DMS53 treated with DMSO at 0.1 percent for 48 hours (cell line): ENCODE measurements around the gene HOXA2.

Source experiments
- DNase-seq: peaks from one replicate; lab custom pipeline; 2025; ENCODE audit not compliant: unreplicated experiment; lab: John Stamatoyannopoulos, UW

The HOXA2 gene

DNA sequence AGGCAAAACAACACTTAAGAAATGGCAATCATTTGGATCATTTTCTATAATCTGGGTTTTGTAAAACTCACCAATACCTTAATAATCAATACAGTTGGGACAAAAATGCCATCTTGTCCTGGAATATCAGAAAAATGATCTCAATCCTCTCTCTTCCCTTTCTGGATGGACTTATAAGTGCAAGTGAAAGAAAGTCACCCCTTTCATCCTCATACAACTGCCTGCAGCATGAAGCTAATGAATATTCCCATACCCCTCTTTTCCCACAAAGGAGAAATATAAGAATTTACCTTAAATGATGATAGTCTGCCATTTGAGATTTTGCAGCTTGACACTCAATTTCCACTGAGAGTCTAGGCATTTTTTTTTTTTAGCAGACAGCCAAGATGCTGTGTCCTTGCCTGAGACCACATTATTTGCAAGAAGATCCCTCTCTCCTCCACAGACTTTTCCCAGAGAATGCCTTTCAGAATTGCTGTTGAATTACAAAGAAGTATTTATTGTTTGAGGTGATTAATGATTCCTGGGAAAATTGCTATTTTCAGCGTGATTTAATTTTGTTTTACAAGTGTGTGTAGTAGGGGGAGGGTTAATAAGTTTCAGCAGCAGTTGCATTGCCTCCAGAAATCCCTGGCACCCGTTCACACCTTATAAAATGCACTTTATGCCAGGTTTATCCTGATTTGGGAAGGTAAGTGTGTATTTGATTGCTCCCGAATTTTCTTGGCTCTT lies 24.3 kb upstream of the HOXA2 start:
- DNase-seq, result no peak

DNA sequence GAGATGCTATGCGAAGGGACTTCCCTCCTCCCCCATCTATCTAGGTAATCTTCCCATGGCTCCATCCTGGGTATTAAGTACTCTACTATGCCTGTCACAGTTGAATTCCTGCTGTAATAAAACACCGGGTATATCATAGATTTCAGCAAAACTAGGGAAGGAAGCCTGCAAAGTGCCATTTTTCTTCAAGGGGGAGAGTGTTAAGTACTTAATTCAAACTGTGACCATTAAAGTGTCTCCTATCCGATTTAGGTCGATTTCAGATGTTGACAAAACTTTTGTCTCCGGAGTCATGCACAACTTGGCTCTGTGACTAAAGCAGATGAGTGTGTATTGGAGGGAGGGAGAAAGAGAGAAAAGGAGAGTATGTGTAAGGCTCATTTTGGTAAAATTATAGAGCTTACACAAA lies 23.5 kb upstream of the HOXA2 start:
- DNase-seq, result no peak

- no peak for DNase-seq
Measured at GRCh38 chr7:27124902-27125689, 22.6 kb upstream of the HOXA2 start.

DNA sequence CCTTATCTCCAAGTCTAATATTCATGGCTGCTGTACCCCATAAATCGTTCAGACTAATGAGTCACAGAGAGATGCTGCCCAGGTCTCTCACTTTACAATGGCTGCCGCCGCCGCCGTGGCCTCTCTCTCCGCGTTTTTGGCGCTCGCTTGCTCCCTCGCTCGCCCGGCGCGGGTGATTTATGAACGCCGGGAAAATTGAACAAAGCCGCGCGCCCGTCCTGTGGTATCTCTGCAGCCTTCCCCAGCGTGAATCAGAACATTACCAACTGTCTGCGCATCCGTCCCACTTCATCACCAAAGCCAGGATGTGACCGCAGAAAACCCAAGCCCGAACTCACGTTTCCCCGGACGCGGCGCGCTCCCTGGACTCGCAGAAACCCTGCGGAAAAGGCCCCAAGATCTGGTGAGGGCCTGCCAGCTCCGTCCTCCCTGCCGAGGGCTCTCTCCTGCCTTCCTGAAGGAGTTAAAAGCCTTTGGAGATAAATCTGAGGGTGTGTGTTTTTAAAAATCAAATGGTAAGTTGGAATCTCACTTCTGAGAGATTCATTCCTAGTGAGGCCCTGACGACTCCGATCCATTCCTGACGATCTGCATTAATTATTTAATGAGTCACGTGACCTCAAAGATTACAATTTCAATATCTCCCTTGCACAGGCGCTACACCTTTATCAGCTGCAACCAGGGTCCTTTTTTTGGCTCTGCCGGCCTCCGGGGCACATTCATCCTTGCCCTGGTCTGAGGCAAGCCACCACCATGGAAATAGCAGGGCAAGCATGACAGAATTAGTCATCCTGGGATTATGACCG lies 21.8 kb upstream of the HOXA2 start:
- no peak for DNase-seq

DNA sequence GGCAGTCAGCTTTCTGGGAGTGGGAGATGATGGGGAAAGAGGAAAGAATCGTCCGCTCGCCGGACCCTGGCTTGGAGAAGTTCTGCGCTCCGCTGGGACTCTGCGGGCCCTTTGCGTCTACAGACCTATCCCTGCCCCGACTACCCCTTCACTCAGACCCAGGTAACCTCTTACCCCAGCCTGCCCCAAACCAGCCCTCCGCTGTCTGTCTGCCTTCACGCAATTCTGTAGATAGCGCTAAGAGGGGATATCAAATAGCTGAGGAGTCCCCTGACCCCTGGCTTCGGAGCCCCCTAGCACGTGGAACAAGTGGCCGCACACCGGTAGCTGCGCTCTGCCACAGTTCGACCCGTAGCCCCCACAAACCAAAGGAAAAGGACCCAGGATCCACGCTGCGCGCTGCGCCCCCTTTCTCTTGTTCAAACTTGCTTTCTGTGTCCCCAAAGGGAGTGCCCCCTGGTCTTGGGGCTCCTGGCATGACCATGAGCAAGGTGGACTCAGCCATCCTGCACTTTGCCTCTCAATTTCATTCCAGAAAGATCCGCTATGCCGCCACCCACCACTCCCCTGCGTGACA lies 21.1 kb upstream of the HOXA2 start:
- DNase-seq, result no peak

DNA sequence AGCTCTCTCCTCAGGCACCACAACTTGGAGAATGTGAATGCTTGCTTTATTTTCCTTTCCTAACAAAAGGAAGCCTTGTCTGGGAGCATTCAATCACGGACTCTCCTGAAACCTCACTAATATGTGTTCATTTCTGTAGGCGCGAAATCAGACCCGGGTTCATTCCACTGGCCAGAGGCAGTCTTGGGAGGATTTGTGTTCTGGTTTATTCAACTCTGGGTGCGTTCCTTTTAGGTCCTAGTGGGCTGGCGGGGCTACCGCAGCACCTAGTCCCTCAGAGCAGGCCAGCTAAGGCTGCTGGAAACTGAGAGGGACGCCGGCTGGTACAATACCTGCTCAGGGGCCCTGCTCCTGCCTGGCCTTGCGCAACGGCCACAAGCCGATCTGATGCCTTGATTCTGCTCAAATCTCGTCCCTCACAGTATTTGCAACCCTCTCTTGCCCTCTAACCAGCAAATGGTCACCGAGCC lies 20.6 kb upstream of the HOXA2 start:
- DNase-seq, result no peak

GRCh38 chr7:27122077-27122910 lies 19.8 kb upstream of the HOXA2 start:
- DNase-seq, result peak; percentile 71

- DNase-seq, result no peak
Measured at GRCh38 chr7:27121684-27122076, 19.2 kb upstream of the HOXA2 start.

GRCh38 chr7:27119412-27119911 lies 17.0 kb upstream of the HOXA2 start:
- DNase-seq, result no peak

- no peak for DNase-seq
Measured at GRCh38 chr7:27118580-27118979, 16.1 kb upstream of the HOXA2 start.

DNA sequence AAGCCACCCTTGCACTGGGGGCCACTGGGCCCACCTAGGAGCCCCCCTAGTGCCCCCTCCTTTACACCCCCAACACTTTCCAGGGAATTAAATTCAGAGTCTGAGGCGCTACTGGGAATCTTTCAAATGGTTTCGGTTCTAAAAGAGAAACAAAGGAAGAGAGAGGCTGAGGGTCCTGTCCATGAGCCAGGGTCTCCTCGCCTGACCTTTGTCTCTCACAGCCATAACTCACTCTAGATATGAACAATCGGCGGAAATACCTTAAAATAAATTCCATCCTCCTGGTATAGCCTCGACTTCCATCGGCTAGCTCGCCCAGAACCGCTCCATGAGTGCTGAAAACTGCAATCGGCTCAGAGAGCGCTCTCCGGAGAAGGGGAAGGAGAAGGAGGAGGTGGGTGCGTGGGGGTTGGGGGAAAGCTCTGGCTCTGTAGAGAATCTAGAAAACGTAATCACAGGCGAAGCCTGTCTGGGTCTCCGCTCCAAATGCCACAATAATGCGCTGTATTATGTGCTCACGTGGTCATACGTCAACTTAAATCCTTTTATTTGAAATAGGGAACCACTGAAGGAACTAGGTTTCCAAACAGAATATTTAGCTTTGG lies 15.5 kb upstream of the HOXA2 start:
- no peak for DNase-seq

- DNase-seq, result no peak
Measured at GRCh38 chr7:27116962-27117886, 14.7 kb upstream of the HOXA2 start.

GRCh38 chr7:27116031-27116961 lies 13.8 kb upstream of the HOXA2 start:
- no peak for DNase-seq

- peak; percentile 18 for DNase-seq
Measured at GRCh38 chr7:27115221-27116026, 12.9 kb upstream of the HOXA2 start.

DNA sequence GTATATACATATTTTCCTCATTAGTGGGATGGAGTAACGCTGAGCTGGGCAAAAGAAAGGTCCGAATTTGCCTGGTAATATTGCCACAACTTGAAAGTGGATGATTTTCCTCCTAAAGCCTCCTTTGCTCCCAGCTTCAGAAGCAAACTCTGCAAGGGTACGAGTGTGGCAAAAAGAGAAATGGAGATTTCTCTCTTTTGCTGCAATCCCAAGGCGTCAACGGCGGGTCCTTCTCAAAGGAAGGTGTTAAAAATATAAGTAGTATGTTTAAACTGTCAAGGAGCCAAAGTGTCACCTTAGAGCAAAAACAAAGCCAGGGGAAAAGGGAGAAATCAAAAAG lies 12.4 kb upstream of the HOXA2 start:
- DNase-seq, result no peak

DNA sequence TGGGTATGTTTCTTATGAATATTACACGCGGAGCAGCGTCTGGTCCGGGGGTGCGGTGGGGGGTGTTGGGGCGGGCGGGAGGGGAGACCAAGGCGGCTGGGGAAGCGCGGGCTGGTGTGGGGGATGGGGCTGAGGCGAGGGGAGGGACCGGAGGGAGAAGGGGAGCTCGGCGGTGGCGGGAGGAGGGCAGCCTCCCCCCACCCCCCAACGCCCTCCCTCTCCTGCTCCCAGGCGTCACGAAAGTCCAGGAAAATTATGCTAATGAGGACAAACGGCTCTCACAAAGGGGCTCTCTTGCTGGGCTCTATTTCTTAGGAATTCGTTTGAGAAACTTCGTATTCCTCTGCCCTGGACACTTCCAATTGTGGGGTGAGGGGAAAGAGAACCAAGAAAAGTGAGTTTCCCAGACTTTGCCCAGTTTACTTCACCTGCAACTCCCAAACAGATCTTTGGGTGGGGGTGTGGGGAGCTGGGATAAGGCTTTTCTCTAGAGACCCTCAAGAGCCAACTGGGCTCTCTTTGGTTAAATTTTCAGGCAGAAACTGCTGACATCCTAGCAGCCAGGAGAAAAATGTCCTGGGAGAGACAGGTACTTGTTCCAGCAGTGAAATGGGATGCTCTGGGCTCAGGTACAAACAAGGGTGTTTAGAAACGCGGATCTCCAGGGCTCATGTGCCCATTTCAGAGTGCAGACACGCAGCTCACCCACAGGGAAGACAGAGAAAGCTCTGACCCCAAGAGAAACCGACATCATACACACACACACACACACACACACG lies 11.7 kb upstream of the HOXA2 start:
- DNase-seq, result peak; percentile 24
